ENCODE results near the gene CATSPERD. TPM values are rescaled to one million over a fixed set of nuclear protein-coding genes. Genes with fewer than 3 reads are reported as not detected.

Gene CATSPERD
- total RNA-seq, 1 experiment from 2014 or later, result not detected

DNA sequence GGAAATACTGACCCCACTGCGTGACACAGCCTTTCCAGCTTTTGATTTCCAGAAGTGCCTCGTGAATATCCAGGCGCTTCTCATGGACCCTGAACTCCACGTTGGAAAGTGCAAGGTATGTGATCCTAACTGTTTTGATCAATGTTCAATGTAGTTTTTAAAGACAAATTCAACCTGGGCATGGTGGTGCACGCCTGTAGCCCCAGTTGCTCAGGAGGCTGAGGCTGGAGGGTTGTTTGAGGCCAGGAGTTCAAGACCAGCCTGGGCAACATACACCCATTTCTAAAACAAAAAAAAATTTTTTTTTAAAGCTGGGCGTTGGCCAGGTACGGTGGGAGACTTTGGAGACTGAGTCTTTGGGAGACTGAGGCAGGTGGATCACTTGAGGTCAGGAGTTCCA is 31.3 kb downstream of the CATSPERD start:
- Histone ChIP-seq H3K4me3 (no peak overlapping the region), H3K4me1 (replicated peaks; ENCODE audit: insufficient read depth) (no peaks in the 10 kb centered on the region), H3K27me3 (ENCODE audit: insufficient read depth, low read depth) (no peaks in the 10 kb centered on the region), H4K20me1 (ENCODE audit: insufficient read depth) (no peaks in the 10 kb centered on the region), H3K9me3 (ENCODE audit: insufficient read depth, low read depth) (no peaks in the 10 kb centered on the region), H3K27ac (no peak overlapping the region), H3K79me2 (ENCODE audit: low read depth) (no peaks in the 10 kb centered on the region), H3K9me2 (ENCODE audit: insufficient read depth) (no peaks in the 10 kb centered on the region), H3F3A (ENCODE audit: insufficient read depth, low read depth) (no peaks in the 10 kb centered on the region), H3K36me3 (ENCODE audit: low read depth) (no peaks in the 10 kb centered on the region), H2AFZ (no peak overlapping the region), H3K4me2 (no peak overlapping the region)
- ChIA-PET CTCF (no interaction called here), POLR2A (ENCODE audit: unreplicated experiment) (no interaction called here)
- BruUV-seq (replicated peaks), result no TSS peak
- TF ChIP-seq EZH2 (IDR thresholded peaks at IDR 0.05; ENCODE audit: low read depth), result no peak
- TF ChIP-seq, protein P1, sequence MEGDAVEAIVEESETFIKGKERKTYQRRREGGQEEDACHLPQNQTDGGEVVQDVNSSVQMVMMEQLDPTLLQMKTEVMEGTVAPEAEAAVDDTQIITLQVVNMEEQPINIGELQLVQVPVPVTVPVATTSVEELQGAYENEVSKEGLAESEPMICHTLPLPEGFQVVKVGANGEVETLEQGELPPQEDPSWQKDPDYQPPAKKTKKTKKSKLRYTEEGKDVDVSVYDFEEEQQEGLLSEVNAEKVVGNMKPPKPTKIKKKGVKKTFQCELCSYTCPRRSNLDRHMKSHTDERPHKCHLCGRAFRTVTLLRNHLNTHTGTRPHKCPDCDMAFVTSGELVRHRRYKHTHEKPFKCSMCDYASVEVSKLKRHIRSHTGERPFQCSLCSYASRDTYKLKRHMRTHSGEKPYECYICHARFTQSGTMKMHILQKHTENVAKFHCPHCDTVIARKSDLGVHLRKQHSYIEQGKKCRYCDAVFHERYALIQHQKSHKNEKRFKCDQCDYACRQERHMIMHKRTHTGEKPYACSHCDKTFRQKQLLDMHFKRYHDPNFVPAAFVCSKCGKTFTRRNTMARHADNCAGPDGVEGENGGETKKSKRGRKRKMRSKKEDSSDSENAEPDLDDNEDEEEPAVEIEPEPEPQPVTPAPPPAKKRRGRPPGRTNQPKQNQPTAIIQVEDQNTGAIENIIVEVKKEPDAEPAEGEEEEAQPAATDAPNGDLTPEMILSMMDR (conservative IDR thresholded peaks at IDR 0.05), result no peak
- intact Hi-C loops (cut with micrococcal nuclease; ENCODE audit: unreplicated experiment), result no loop called here
- DNase-seq, result no peak

DNA sequence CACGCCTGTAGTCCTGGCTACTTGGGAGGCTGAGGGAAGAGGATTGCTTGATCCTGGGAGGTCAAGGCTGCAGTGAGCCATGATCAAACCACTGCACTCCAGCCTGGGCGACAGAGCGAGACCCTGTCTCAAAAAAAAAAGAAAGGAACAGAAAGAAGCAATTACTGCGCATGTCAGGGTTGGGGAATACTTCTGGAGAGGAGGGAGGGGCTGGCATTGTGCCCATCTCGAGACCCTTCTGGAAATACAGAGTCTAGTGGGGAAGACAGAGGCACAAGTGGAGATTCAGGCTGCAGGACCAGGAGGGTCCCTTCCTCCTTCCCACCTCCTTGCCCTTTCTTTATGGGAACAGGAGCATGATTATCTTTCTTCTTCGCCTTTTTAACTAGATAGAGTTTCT is 33.3 kb downstream of the CATSPERD start:
- intact Hi-C loops (cut with micrococcal nuclease; ENCODE audit: unreplicated experiment), result no loop called here
- H2AFZ ChIP-seq, result no peak overlapping the region
- H3K4me3 ChIP-seq, result no peak overlapping the region
- H3F3A ChIP-seq (ENCODE audit: insufficient read depth, low read depth), result no peaks in the 10 kb centered on the region
- no TSS peak for BruUV-seq (replicated peaks)
- H3K27me3 ChIP-seq (ENCODE audit: insufficient read depth, low read depth), result no peaks in the 10 kb centered on the region
- no peaks in the 10 kb centered on the region for H3K79me2 ChIP-seq (ENCODE audit: low read depth)
- no peak for DNase-seq
- TF ChIP-seq EZH2 (IDR thresholded peaks at IDR 0.05; ENCODE audit: low read depth), result no peak
- TF ChIP-seq, protein P1 (conservative IDR thresholded peaks at IDR 0.05), result no peak
- no peaks in the 10 kb centered on the region for H4K20me1 ChIP-seq (ENCODE audit: insufficient read depth)
- no peaks in the 10 kb centered on the region for H3K36me3 ChIP-seq (ENCODE audit: low read depth)
- no peaks in the 10 kb centered on the region for H3K9me2 ChIP-seq (ENCODE audit: insufficient read depth)
- no peaks in the 10 kb centered on the region for H3K9me3 ChIP-seq (ENCODE audit: insufficient read depth, low read depth)
- no peak overlapping the region for H3K4me2 ChIP-seq
- POLR2A ChIA-PET (ENCODE audit: unreplicated experiment), result no interaction called here
- no peaks in the 10 kb centered on the region for H3K4me1 ChIP-seq (replicated peaks; ENCODE audit: insufficient read depth)
- CTCF ChIA-PET, result no interaction called here
- H3K27ac ChIP-seq, result no peak overlapping the region

DNA sequence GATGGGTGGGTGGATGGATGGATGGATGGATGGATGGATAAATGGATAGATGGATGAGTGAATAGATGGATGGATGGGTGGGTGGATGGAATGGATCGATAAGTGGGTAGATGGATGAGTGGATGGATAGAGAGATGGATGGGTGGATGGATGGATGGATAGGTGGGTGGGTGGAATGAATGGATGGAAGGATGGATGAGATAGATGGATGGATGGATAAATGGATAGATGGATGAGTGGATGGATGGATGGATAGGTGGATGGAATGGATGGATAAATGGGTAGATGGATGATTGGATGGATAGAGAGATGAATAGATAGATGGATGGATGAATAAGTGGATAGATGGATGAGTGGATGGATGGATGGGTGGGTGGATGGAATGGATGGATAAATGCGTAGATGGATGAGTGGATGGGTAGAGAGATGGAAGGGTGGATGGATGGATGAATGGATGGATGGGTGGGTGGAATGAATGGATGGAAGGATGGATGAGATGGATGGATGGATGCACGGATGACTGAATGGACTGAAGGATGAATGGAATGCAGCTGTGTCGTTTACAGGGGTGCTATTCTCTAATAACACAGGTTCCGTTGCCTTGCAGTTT is 42.3 kb downstream of the CATSPERD start:
- H3K79me2 ChIP-seq (ENCODE audit: low read depth), result no peaks in the 10 kb centered on the region
- H3K27me3 ChIP-seq (ENCODE audit: insufficient read depth, low read depth), result no peaks in the 10 kb centered on the region
- H4K20me1 ChIP-seq (ENCODE audit: insufficient read depth), result no peaks in the 10 kb centered on the region
- no peaks in the 10 kb centered on the region for H3K4me1 ChIP-seq (replicated peaks; ENCODE audit: insufficient read depth)
- no peaks in the 10 kb centered on the region for H3K36me3 ChIP-seq (ENCODE audit: low read depth)
- no peak overlapping the region for H3K27ac ChIP-seq
- H3K4me3 ChIP-seq, result no peak overlapping the region
- no peak overlapping the region for H2AFZ ChIP-seq
- H3K9me2 ChIP-seq (ENCODE audit: insufficient read depth), result no peaks in the 10 kb centered on the region
- BruUV-seq (replicated peaks), result no TSS peak
- H3K4me2 ChIP-seq, result no peak overlapping the region
- no peaks in the 10 kb centered on the region for H3K9me3 ChIP-seq (ENCODE audit: insufficient read depth, low read depth)
- intact Hi-C loops (cut with micrococcal nuclease; ENCODE audit: unreplicated experiment), result no loop called here
- POLR2A ChIA-PET (ENCODE audit: unreplicated experiment), result no interaction called here
- TF ChIP-seq EZH2 (IDR thresholded peaks at IDR 0.05; ENCODE audit: low read depth), result no peak
- TF ChIP-seq, protein P1 (conservative IDR thresholded peaks at IDR 0.05), result no peak
- no peaks in the 10 kb centered on the region for H3F3A ChIP-seq (ENCODE audit: insufficient read depth, low read depth)
- DNase-seq, result no peak
- CTCF ChIA-PET, result no interaction called here
